AG04450 (cell line): ENCODE measurements around the gene RDH11. TPM values are rescaled to one million over a fixed set of nuclear protein-coding genes. Genes with fewer than 3 reads are reported as not detected.

Experiments
- CTCF ChIA-PET: fragments of 300-600, 350-600 bp; formaldehyde crosslinking; extraction: SDS; loops from one replicate; lab custom pipeline; 2022; ENCODE audit warnings: antibody characterized with exemption, inconsistent platforms; lab: Charles Lee
- POLR2A ChIA-PET: fragments of 350-600 bp; formaldehyde crosslinking; extraction: SDS; loops from one replicate; lab custom pipeline; 2021; ENCODE audit warnings: antibody characterized with exemption, inconsistent platforms; lab: Yijun Ruan, JAX
- DNase-seq: peaks from one replicate; pipeline ENCODE4 v3.0.0-alpha.2; 2011; ENCODE audit warnings: low read depth, low spot score
- H3K27ac ChIP-seq: one replicate; pipeline ENCODE4 v1.5.1; 2012; ENCODE audit warnings: low read depth, low read length, control low read depth
- H3K27me3 ChIP-seq: one replicate; pipeline ENCODE4 v1.6.0; 2012; ENCODE audit warnings: low read length; ENCODE audit not compliant: control insufficient read depth, insufficient read depth
- H3K4me3 ChIP-seq: 2 replicates; pipeline ENCODE4 v1.5.1; 2011; ENCODE audit warnings: mild to moderate bottlenecking, low read depth, low read length, control low read depth
- H3K9me3 ChIP-seq: 2 replicates; pipeline ENCODE4 v1.5.1; 2012; ENCODE audit warnings: low read length; ENCODE audit not compliant: control insufficient read depth, insufficient read depth
- CTCF ChIP-seq: IDR thresholded peaks from 2 replicates; pipeline ENCODE4 v1.5.1; 2011; ENCODE audit warnings: low read depth, low read length, control low read depth, inconsistent platforms
- polyA plus RNA-seq: library from polyadenylated mRNA; depleted of rRNA; stranded (reverse); fragments of >200 nt; gene quantifications from 2 replicates; pipeline ENCODE4 v1.2.3, GENCODE V29; 2011; rRNA removed
- small RNA-seq: library from RNA; depleted of rRNA; stranded (forward); fragments of <200 nt; gene quantifications from one replicate; pipeline ENCODE3, GENCODE V24; 2012; ENCODE audit warnings: low read depth; ENCODE audit not compliant: insufficient read length

Gene RDH11
- polyA plus RNA-seq, 1 experiment: 109 TPM

- no peak for DNase-seq
- ChIA-PET POLR2A (no interaction called here), CTCF (interaction anchor here (1.5 kb wide), 1 partner anchor 30 kb away, joined by 4 read pairs; the partner anchor contains the start of gene PIGH)
- Histone ChIP-seq H3K9me3 (no peaks in the 10 kb centered on the region), H3K27ac (no peak overlapping the region), H3K4me3 (no peak overlapping the region), H3K27me3 (no peaks in the 10 kb centered on the region)
- TF ChIP-seq CTCF: no peak
Observed at GRCh38 chr14:67630186-67630585, 65.4 kb downstream of the RDH11 start.

GRCh38 chr14:67627519-67627918 is 68.0 kb downstream of the RDH11 start:
- POLR2A ChIA-PET: no interaction called here

More at GRCh38 chr14:67627519-67627918, 68.0 kb downstream of the RDH11 start:
- no peaks in the 10 kb centered on the region for H3K9me3 ChIP-seq
- TF ChIP-seq CTCF: no peak
- no peak overlapping the region for H3K4me3 ChIP-seq
- no peak overlapping the region for H3K27ac ChIP-seq
- CTCF ChIA-PET: interaction anchor here (0.9 kb wide), 1 partner anchor 27 kb away, joined by 3 read pairs; the partner anchor contains the start of gene PIGH
- H3K27me3 ChIP-seq: no peaks in the 10 kb centered on the region
- DNase-seq: no peak

Small RNA genes within 50 kb of the gene (small RNA-seq; reads per million reads assigned to genes)
- gene AL049779.3 (not detected), gene RN7SL369P (not detected), gene RNA5SP386 (not detected)

Other genes starting within 250 kb of the RDH11 start
- gene TMEM229B, start 207.0 kb downstream of the RDH11 start, polyA plus RNA-seq: 0.05 and 0.07 TPM in 2 replicates
- 0.15 and 0.19 TPM in 2 replicates for gene PLEKHH1, start 162.5 kb downstream of the RDH11 start, polyA plus RNA-seq
- gene PIGH, start 95.5 kb downstream of the RDH11 start, polyA plus RNA-seq: 16.0 and 17.6 TPM in 2 replicates
- gene ARG2, start 75.8 kb downstream of the RDH11 start, polyA plus RNA-seq: 2.6 TPM in 2 replicates
- gene VTI1B, start 21.1 kb downstream of the RDH11 start, polyA plus RNA-seq: 110 and 127 TPM in 2 replicates
- gene RDH12, start 6.1 kb upstream of the RDH11 start, polyA plus RNA-seq: not detected in 2 replicates
- 12.2 and 18.4 TPM in 2 replicates for gene ZFYVE26, start 120.8 kb upstream of the RDH11 start, polyA plus RNA-seq
- 6.6 and 7.6 TPM in 2 replicates for gene RAD51B, start 124.0 kb upstream of the RDH11 start, polyA plus RNA-seq